PFSK-1 (cell line): ENCODE results near the gene HEBP1.

Source experiments
- SIN3A ChIP-seq: IDR thresholded peaks from 2 replicates; pipeline ENCODE4 v1.6.1; 2012; ENCODE audit warnings: mild to moderate bottlenecking, low read length, moderate library complexity, borderline replicate concordance; ENCODE audit not compliant: insufficient read depth
- TAF1 ChIP-seq: IDR thresholded peaks from 2 replicates; pipeline ENCODE4 v1.6.1; 2012; ENCODE audit warnings: low read length, control low read depth, borderline replicate concordance; ENCODE audit not compliant: insufficient read depth
- TF ChIP-seq, protein P1 (sequence below), 2 experiments: IDR thresholded peaks; 2 replicates each; pipeline versions ENCODE4 v1.6.1 to v1.8.0; 2011 to 2012; ENCODE audit warnings: low read depth in 2 of 2, low read length in 2 of 2, control low read depth in 1 of 2, inconsistent platforms in 1 of 2, mild to moderate bottlenecking in 1 of 2, moderate library complexity in 1 of 2; ENCODE audit not compliant: insufficient read depth in 1 of 2

DNA sequence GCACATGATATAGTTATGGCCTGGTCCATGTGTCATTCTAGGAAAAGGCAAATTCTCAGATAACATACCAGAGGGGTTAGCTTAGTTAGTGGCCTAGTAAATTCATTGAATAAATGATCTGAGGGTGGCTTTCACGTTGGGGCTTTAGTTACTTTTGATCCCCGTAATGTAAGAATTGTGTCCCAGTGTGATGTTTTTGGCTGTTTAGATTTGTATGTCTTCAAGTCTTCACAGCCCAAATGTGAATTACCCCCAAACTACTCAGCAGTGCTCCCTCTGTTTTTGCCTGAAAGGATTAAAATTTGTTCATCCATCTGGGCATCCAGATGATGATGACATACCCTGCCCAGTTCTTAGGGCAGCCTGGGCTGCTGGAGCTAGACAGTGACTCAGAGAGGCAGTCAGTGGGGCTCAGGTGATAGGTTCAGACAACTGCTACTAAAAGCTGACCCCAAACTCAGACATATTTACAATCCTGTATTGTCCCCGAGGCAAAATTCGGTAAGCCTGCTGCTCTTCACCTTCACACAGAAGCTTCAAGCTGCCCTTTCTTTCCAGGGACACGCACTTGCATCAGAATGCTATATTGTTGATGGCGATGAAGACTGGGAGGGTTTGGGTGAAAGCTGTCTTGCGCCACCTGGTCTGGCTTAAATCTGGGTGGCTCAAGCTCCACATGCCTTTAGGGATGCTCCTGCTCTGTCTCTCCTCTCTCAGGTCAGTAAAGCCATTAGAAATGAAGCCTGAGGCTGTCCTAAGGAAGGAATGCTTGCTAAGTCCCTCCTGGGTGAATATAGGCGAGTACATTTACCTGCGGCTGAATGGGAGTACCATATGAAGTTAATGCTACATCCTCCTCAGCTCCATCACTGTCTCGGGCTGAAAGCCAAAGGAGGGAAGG, 58.4 kb downstream of the HEBP1 start:
- TF ChIP-seq, protein P1, sequence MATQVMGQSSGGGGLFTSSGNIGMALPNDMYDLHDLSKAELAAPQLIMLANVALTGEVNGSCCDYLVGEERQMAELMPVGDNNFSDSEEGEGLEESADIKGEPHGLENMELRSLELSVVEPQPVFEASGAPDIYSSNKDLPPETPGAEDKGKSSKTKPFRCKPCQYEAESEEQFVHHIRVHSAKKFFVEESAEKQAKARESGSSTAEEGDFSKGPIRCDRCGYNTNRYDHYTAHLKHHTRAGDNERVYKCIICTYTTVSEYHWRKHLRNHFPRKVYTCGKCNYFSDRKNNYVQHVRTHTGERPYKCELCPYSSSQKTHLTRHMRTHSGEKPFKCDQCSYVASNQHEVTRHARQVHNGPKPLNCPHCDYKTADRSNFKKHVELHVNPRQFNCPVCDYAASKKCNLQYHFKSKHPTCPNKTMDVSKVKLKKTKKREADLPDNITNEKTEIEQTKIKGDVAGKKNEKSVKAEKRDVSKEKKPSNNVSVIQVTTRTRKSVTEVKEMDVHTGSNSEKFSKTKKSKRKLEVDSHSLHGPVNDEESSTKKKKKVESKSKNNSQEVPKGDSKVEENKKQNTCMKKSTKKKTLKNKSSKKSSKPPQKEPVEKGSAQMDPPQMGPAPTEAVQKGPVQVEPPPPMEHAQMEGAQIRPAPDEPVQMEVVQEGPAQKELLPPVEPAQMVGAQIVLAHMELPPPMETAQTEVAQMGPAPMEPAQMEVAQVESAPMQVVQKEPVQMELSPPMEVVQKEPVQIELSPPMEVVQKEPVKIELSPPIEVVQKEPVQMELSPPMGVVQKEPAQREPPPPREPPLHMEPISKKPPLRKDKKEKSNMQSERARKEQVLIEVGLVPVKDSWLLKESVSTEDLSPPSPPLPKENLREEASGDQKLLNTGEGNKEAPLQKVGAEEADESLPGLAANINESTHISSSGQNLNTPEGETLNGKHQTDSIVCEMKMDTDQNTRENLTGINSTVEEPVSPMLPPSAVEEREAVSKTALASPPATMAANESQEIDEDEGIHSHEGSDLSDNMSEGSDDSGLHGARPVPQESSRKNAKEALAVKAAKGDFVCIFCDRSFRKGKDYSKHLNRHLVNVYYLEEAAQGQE (IDR thresholded peaks at IDR 0.05; ENCODE audit: insufficient read depth in 1 of 2, low read depth in 2 of 2, low read length in 2 of 2), result no peak
- TF ChIP-seq TAF1 (no peak), SIN3A (no peak)
